ENCODE measurements around the gene LRP1B. TPM values are rescaled to one million over a fixed set of nuclear protein-coding genes. Genes with fewer than 3 reads are reported as not detected.

The LRP1B gene
- polyA plus RNA-seq, 1 donor from 2014 or later = 12.7 TPM

GRCh38 chr2:140200307-140200706, 1930.5 kb downstream of the LRP1B start:
- Histone ChIP-seq H3K4me3 (ENCODE audit: low read length) (no peak overlapping the region), H3K27ac (ENCODE audit: low read length) (no peak overlapping the region), H3K4me2 (ENCODE audit: low read length) (no peak overlapping the region), H4K20me1 (ENCODE audit: insufficient read depth) (no peaks in the 10 kb centered on the region), H3K9me3 (ENCODE audit: low read length) (no peaks in the 10 kb centered on the region), H3K27me3 (ENCODE audit: insufficient read depth, low read depth, low read length) (no peaks in the 10 kb centered on the region), H3K36me3 (ENCODE audit: insufficient read depth, low read length) (no peaks in the 10 kb centered on the region), H3F3A (ENCODE audit: insufficient read depth, low read length, poor library complexity, severe bottlenecking) (no peaks in the 10 kb centered on the region), H2AFZ (ENCODE audit: low read depth, low read length) (no peak overlapping the region), H3K9me2 (ENCODE audit: insufficient read depth, low read length) (no peaks in the 10 kb centered on the region), H3K9ac (ENCODE audit: low read length) (no peak overlapping the region), H3K79me2 (replicated peaks; ENCODE audit: insufficient read depth, low read length) (no peaks in the 10 kb centered on the region)
- TF ChIP-seq EZH2 (IDR thresholded peaks at IDR 0.05; ENCODE audit: borderline replicate concordance, insufficient read depth, low read length, poor library complexity, severe bottlenecking) = no peak
- TF ChIP-seq REST (IDR thresholded peaks at IDR 0.05; ENCODE audit: borderline replicate concordance) = no peak
- TF ChIP-seq CTCF (IDR thresholded peaks at IDR 0.05; ENCODE audit: poor library complexity, severe bottlenecking) = no peak
- no peak for TF ChIP-seq POLR2AphosphoS5 (IDR thresholded peaks at IDR 0.05)
- no peak for TF ChIP-seq RAD21 (conservative IDR thresholded peaks at IDR 0.05)
- no peak for TF ChIP-seq SMC3 (conservative IDR thresholded peaks at IDR 0.05; ENCODE audit: poor library complexity)
- TF ChIP-seq MXI1 (conservative IDR thresholded peaks at IDR 0.05; ENCODE audit: poor library complexity, severe bottlenecking) = no peak
- TF ChIP-seq TAF1 (IDR thresholded peaks at IDR 0.05; ENCODE audit: low read depth) = no peak

- H3K9me2 ChIP-seq (ENCODE audit: insufficient read depth, low read length) = no peaks in the 10 kb centered on the region
- no peaks in the 10 kb centered on the region for H3F3A ChIP-seq (ENCODE audit: insufficient read depth, low read length, poor library complexity, severe bottlenecking)
- H3K27ac ChIP-seq (ENCODE audit: low read length) = no peak overlapping the region
- H3K9ac ChIP-seq (ENCODE audit: low read length) = no peak overlapping the region
- H3K79me2 ChIP-seq (replicated peaks; ENCODE audit: insufficient read depth, low read length) = no peaks in the 10 kb centered on the region
- H3K9me3 ChIP-seq (ENCODE audit: low read length) = no peaks in the 10 kb centered on the region
- H3K27me3 ChIP-seq (ENCODE audit: insufficient read depth, low read depth, low read length) = no peaks in the 10 kb centered on the region
- H3K36me3 ChIP-seq (ENCODE audit: insufficient read depth, low read length) = no peaks in the 10 kb centered on the region
- H4K20me1 ChIP-seq (ENCODE audit: insufficient read depth) = no peaks in the 10 kb centered on the region
- no peak overlapping the region for H2AFZ ChIP-seq (ENCODE audit: low read depth, low read length)
- no peak overlapping the region for H3K4me3 ChIP-seq (ENCODE audit: low read length)
- no peak for TF ChIP-seq MXI1 (conservative IDR thresholded peaks at IDR 0.05; ENCODE audit: poor library complexity, severe bottlenecking)
- no peak overlapping the region for H3K4me2 ChIP-seq (ENCODE audit: low read length)
Observed at GRCh38 chr2:140199312-140199711, 1931.5 kb downstream of the LRP1B start.

GRCh38 chr2:140187086-140187485, 1943.7 kb downstream of the LRP1B start:
- Histone ChIP-seq H3K4me2 (ENCODE audit: low read length) (no peak overlapping the region), H3K9ac (ENCODE audit: low read length) (no peak overlapping the region), H3K79me2 (replicated peaks; ENCODE audit: insufficient read depth, low read length) (no peaks in the 10 kb centered on the region), H3K36me3 (ENCODE audit: insufficient read depth, low read length) (no peaks in the 10 kb centered on the region), H3K9me2 (ENCODE audit: insufficient read depth, low read length) (no peaks in the 10 kb centered on the region), H3K27ac (ENCODE audit: low read length) (no peak overlapping the region), H2AFZ (ENCODE audit: low read depth, low read length) (no peak overlapping the region), H3F3A (ENCODE audit: insufficient read depth, low read length, poor library complexity, severe bottlenecking) (no peaks in the 10 kb centered on the region), H3K27me3 (ENCODE audit: insufficient read depth, low read depth, low read length) (no peaks in the 10 kb centered on the region), H3K9me3 (ENCODE audit: low read length) (no peaks in the 10 kb centered on the region), H3K4me3 (ENCODE audit: low read length) (no peak overlapping the region), H4K20me1 (ENCODE audit: insufficient read depth) (no peaks in the 10 kb centered on the region)
- TF ChIP-seq POLR2AphosphoS5 (IDR thresholded peaks at IDR 0.05) (no peak), MXI1 (conservative IDR thresholded peaks at IDR 0.05; ENCODE audit: poor library complexity, severe bottlenecking) (no peak), REST (IDR thresholded peaks at IDR 0.05; ENCODE audit: borderline replicate concordance) (no peak), CTCF (IDR thresholded peaks at IDR 0.05; ENCODE audit: poor library complexity, severe bottlenecking) (no peak), TAF1 (IDR thresholded peaks at IDR 0.05; ENCODE audit: low read depth) (no peak), EZH2 (IDR thresholded peaks at IDR 0.05; ENCODE audit: borderline replicate concordance, insufficient read depth, low read length, poor library complexity, severe bottlenecking) (no peak), RAD21 (conservative IDR thresholded peaks at IDR 0.05) (no peak), EP300 (conservative IDR thresholded peaks at IDR 0.05; ENCODE audit: poor library complexity, severe bottlenecking) (no peak), SMC3 (conservative IDR thresholded peaks at IDR 0.05; ENCODE audit: poor library complexity) (no peak)

Data from neural cell (in vitro differentiated cells).